ENCODE results near the gene CXXC5. TPM values are rescaled to one million over a fixed set of nuclear protein-coding genes. Genes with fewer than 3 reads are reported as not detected.

CXXC5 gene
- total and polyA plus RNA-seq, 2 of the 4 experiments (the other 2 are of a cell fraction) = 24.9 to 35.7 TPM

- Histone ChIP-seq H3K4me3 (ENCODE audit: insufficient read depth, low read depth, low read length) (no peak overlapping the region), H3K4ac (ENCODE audit: low read depth, low read length) (no peak overlapping the region), H4K91ac (ENCODE audit: insufficient read depth, low read depth, low read length) (no peak overlapping the region), H4K5ac (ENCODE audit: low read depth, low read length) (no peak overlapping the region), H2AK9ac (replicated peaks; ENCODE audit: low read depth, low read length, poor library complexity) (no peak overlapping the region), H3K4me2 (ENCODE audit: low read depth, low read length) (peak overlapping the region; percentile 75; the same call in 1 of the 2 replicates), H3K9ac (ENCODE audit: low read depth, low read length) (no peak overlapping the region), H2BK15ac (ENCODE audit: low read depth, low read length) (no peak overlapping the region), H2AFZ (replicated peaks; ENCODE audit: low read length, poor library complexity) (no peak overlapping the region), H2AK5ac (ENCODE audit: low read depth, low read length) (no peak overlapping the region), H3K27me3 (ENCODE audit: control insufficient read depth, insufficient read depth, low read length) (no peaks in the 10 kb centered on the region), H2BK5ac (ENCODE audit: low read depth, low read length, poor library complexity, severe bottlenecking) (peak overlapping the region; percentile 91), H3K4me1 (ENCODE audit: control insufficient read depth, insufficient read depth, low read length) (peaks cover 5% of the 10 kb centered on the region; the same call in 1 of the 2 replicates), H3K56ac (ENCODE audit: extremely low read depth, insufficient read depth, low read length) (no peak overlapping the region), H3K9me3 (ENCODE audit: control insufficient read depth, insufficient read depth, low read length) (no peaks in the 10 kb centered on the region), H3K79me1 (ENCODE audit: low read depth in 1 of 2, low read length in 2 of 2) (peaks cover 12 to 57% of the 10 kb centered on the region in 2 experiments), H3K36me3 (ENCODE audit: control insufficient read depth, insufficient read depth, low read length) (peaks cover 27% of the 10 kb centered on the region), H3K9me1 (ENCODE audit: insufficient read depth, low read length) (peaks cover 5% of the 10 kb centered on the region; the same call in 1 of the 2 replicates), H3K27ac (ENCODE audit: insufficient read depth, low read length) (peak overlapping the region; percentile 49; the same call in 1 of the 2 replicates), H2BK120ac (ENCODE audit: low read depth, low read length) (no peak overlapping the region), H3K14ac (replicated peaks; ENCODE audit: low read depth, low read length) (no peak overlapping the region), H4K8ac (ENCODE audit: low read depth in 2 of 2, low read length in 2 of 2) (no peak overlapping the region), H3K18ac (ENCODE audit: low read depth, low read length) (peak overlapping the region; percentile 35; the same call in 1 of the 2 replicates), H4K20me1 (ENCODE audit: insufficient read depth, low read length) (peaks cover 19% of the 10 kb centered on the region), H2BK20ac (ENCODE audit: low read depth, low read length) (no peak overlapping the region), H3K23ac (ENCODE audit: low read depth, low read length) (0 out of 2 replicates have a peak overlapping the region, but pooled peaks have one; percentile 41)
- dilution Hi-C loops (cut with HindIII; ENCODE audit: low sequenced_read_pairs, unreplicated experiment) = no loop called here
- WGBS, 2 experiments (ENCODE audit: extremely low coverage in 2 of 2, insufficient read length in 1 of 2) = 0% methylated on average over 4 of the region's 7 CpGs; no CpG with 5 or more reads in 1 of the 2 experiments
- DNase-seq = peak; percentile 86
- in situ Hi-C loops (cut with MboI; ENCODE audit: low sequenced_read_pairs) = no loop called here
- BruUV-seq (replicated peaks) = no TSS peak
- CTCF ChIA-PET = no interaction called here
- POLR2A ChIA-PET (ENCODE audit: unreplicated experiment) = no interaction called here
- TF ChIP-seq RCOR1 (IDR thresholded peaks at IDR 0.05; ENCODE audit: insufficient replicate concordance, low read length) (peak; percentile 61), BHLHE40 (IDR thresholded peaks at IDR 0.05; ENCODE audit: low read depth, low read length) (no peak), FOS (IDR thresholded peaks at IDR 0.05; ENCODE audit: low read depth, low read length) (peak; percentile 76; the same call in 1 of the 2 replicates), CEBPB (IDR thresholded peaks at IDR 0.05; ENCODE audit: low read depth, low read length) (peak; percentile 95)
- ATAC-seq (ENCODE audit: low read depth) = peak; percentile 91
- intact Hi-C loops (cut with micrococcal nuclease) = no loop called here
These were observed 47.7 kb upstream of the CXXC5 start for GRCh38 chr5:139600336-139600949.

Measured in IMR-90 (cell line).